OCI-LY7 (cell line): ENCODE results near the gene MGA. TPM values are rescaled to one million over a fixed set of nuclear protein-coding genes. Genes with fewer than 3 reads are reported as not detected.

ENCODE experiments used
- BruUV-seq: library from RNA; stranded (reverse); fragments of 400-500 nt; replicated peaks from 2 replicates; lab custom pipeline; 2021; lab: Mats Ljungman, UMichigan
- CTCF ChIA-PET: fragments of 300-600 bp; sonication (Branson Sonifier 250); formaldehyde crosslinking; loops from one replicate; lab custom pipeline; 2022; ENCODE audit warnings: antibody characterized with exemption; ENCODE audit not compliant: unreplicated experiment; lab: Charles Lee
- POLR2A ChIA-PET: fragments of 300-600 bp; sonication (Branson Sonifier 250); formaldehyde crosslinking; loops from one replicate; lab custom pipeline; 2022; ENCODE audit warnings: antibody characterized with exemption; lab: Charles Lee
- DNase-seq: peaks from one replicate; pipeline ENCODE4 v3.0.0-alpha.2; 2015; ENCODE audit warnings: low spot score
- H2AFZ ChIP-seq: fragments of 200-600 bp; sonication (generic), shearing (Covaris generic); 2 replicates; pipeline ENCODE4 v1.6.1; 2014; ENCODE audit warnings: mild to moderate bottlenecking, antibody characterized with exemption, low read length, moderate library complexity
- H3K27ac ChIP-seq: fragments of 200-600 bp; sonication (generic); 2 replicates; pipeline ENCODE4 v1.5.1; 2014; ENCODE audit warnings: mixed run types, low read depth, mild to moderate bottlenecking, moderate library complexity, low read length, inconsistent platforms; ENCODE audit not compliant: poor library complexity, severe bottlenecking
- H3K36me3 ChIP-seq: fragments of 200-600 bp; sonication (generic); 2 replicates; pipeline ENCODE4 v1.6.1; 2014; ENCODE audit warnings: mild to moderate bottlenecking, antibody characterized with exemption, low read length, moderate library complexity, mixed read lengths; ENCODE audit not compliant: insufficient read depth
- H3K4me1 ChIP-seq: fragments of 200-600 bp; sonication (generic); 2 replicates; pipeline ENCODE4 v1.5.1; 2014; ENCODE audit warnings: mild to moderate bottlenecking, low read length; ENCODE audit not compliant: insufficient read depth, poor library complexity, severe bottlenecking
- H3K4me2 ChIP-seq: fragments of 200-600 bp; sonication (generic); 2 replicates; pipeline ENCODE4 v1.6.1; 2014; ENCODE audit warnings: mild to moderate bottlenecking, low read length
- H3K4me3 ChIP-seq: fragments of 200-600 bp; sonication (generic); 2 replicates; pipeline ENCODE4 v1.5.1; 2014; ENCODE audit warnings: mild to moderate bottlenecking, low read depth, low read length; ENCODE audit not compliant: poor library complexity, severe bottlenecking
- H3K79me2 ChIP-seq: fragments of 200-600 bp; sonication (generic); 2 replicates; pipeline ENCODE4 v1.6.1; 2016; ENCODE audit warnings: low read depth, mild to moderate bottlenecking, low read length, moderate library complexity, mixed read lengths; ENCODE audit not compliant: insufficient read depth
- H3K9me2 ChIP-seq: fragments of 200-600 bp; sonication (generic); 2 replicates; pipeline ENCODE4 v1.6.1; 2016; ENCODE audit warnings: mild to moderate bottlenecking, low read length, mixed read lengths; ENCODE audit not compliant: insufficient read depth
- H3K9me3 ChIP-seq: fragments of 200-600 bp; sonication (generic); 2 replicates; pipeline ENCODE4 v1.6.1; 2014; ENCODE audit warnings: mild to moderate bottlenecking, mixed run types, low read length, mixed read lengths
- H4K20me1 ChIP-seq: fragments of 200-600 bp; sonication (generic); 2 replicates; pipeline ENCODE4 v1.6.1; 2014; ENCODE audit warnings: mild to moderate bottlenecking, antibody characterized with exemption, low read length, moderate library complexity, mixed read lengths; ENCODE audit not compliant: insufficient read depth
- EZH2phosphoT487 ChIP-seq: fragments of 200-600 bp; sonication (generic); IDR thresholded peaks from 2 replicates; pipeline ENCODE4 v1.6.1; 2018; ENCODE audit warnings: low read depth, borderline replicate concordance, mild to moderate bottlenecking, mixed run types, antibody characterized with exemption, low read length, moderate library complexity, mixed read lengths
- intact Hi-C: fragments of 100-400 bp; cut with micrococcal nuclease; formaldehyde crosslinking; loops from one replicate; pipeline ENCODE4 v1.10.0; 2022; ENCODE audit not compliant: unreplicated experiment
- total RNA-seq, 2 experiments: library from RNA; depleted of rRNA in 1 of 2; stranded (reverse); fragments of >200 nt in 1 of 2; shearing (Covaris generic) in 1 of 2; gene quantifications; 2 replicates each; pipeline ENCODE4 v1.2.3, GENCODE V29; 2014 to 2022
- TF ChIP-seq, protein P1 (sequence below): fragments of 200-600 bp; sonication (generic); conservative IDR thresholded peaks from 2 replicates; pipeline ENCODE4 v1.5.1; 2014; ENCODE audit warnings: mild to moderate bottlenecking, antibody characterized with exemption, low read length, moderate library complexity, mixed read lengths

MGA gene
- total RNA-seq, 2 experiments from 2014 or later: 48.8 to 59.1 TPM

DNA sequence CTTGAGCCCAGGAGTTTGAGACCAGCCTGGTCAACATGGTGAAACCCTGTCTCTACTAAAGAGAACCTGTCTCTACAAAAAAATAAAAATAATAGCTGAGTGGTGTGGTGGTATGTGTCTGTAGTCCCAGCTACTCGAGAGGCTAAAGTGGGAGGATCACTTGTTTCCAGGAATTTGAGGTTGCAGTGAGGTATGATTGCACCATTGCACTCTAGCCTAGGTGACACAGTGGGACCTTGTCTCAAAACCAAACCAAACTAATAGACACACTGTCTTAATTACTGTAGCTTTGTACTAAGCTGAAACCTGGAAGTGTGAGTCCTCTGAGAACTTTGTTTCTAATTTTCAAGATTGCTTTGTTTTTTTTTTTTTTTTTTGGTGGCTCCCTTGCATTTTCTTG is 30.4 kb downstream of the MGA start:
- Histone ChIP-seq H3K4me1 (peaks cover 43% of the 10 kb centered on the region), H2AFZ (no peak overlapping the region), H3K36me3 (no peaks in the 10 kb centered on the region; the same call in 1 of the 2 replicates), H3K27ac (no peak overlapping the region), H3K79me2 (peaks cover 98% of the 10 kb centered on the region), H4K20me1 (peaks cover 13% of the 10 kb centered on the region; the same call in 1 of the 2 replicates), H3K4me2 (0 out of 2 replicates have a peak overlapping the region, but pooled peaks have one; percentile 17), H3K9me3 (no peaks in the 10 kb centered on the region), H3K9me2 (no peaks in the 10 kb centered on the region), H3K4me3 (no peak overlapping the region)
- TF ChIP-seq, protein P1, sequence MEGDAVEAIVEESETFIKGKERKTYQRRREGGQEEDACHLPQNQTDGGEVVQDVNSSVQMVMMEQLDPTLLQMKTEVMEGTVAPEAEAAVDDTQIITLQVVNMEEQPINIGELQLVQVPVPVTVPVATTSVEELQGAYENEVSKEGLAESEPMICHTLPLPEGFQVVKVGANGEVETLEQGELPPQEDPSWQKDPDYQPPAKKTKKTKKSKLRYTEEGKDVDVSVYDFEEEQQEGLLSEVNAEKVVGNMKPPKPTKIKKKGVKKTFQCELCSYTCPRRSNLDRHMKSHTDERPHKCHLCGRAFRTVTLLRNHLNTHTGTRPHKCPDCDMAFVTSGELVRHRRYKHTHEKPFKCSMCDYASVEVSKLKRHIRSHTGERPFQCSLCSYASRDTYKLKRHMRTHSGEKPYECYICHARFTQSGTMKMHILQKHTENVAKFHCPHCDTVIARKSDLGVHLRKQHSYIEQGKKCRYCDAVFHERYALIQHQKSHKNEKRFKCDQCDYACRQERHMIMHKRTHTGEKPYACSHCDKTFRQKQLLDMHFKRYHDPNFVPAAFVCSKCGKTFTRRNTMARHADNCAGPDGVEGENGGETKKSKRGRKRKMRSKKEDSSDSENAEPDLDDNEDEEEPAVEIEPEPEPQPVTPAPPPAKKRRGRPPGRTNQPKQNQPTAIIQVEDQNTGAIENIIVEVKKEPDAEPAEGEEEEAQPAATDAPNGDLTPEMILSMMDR: no peak
- no peak for TF ChIP-seq EZH2phosphoT487
- DNase-seq: no peak
- ChIA-PET POLR2A (interaction anchor here (0.5 to 0.6 kb wide), 3 partner anchors 34 to 531 kb away, joined by 3 read pairs; no protein-coding TSS in a partner anchor), CTCF (no interaction called here)
- BruUV-seq: no TSS peak
- intact Hi-C loops: no loop called here

DNA sequence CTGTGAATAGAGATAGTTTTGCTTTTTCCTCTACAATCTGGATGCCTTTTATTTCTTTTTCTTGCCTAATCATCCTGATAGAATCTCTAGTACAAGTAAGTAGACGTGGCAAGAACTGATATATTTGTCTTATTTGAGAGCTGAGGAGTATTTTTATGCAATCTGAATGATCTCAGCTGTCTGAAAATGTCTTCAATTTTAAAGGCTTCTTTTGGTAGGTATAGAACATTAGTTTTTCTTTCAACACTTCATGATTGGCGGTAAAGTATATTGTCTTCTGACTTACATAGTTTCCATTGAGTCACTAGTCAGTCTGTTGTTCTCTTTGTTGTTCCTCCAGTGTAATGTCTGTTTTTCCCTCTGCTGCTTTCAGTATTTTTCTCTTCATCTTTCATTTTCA is 31.3 kb downstream of the MGA start:
- ChIA-PET CTCF (no interaction called here), POLR2A (interaction anchor here (0.7 kb wide), 1 partner anchor 162 kb away, joined by 3 read pairs; no protein-coding TSS in a partner anchor)
- Histone ChIP-seq H2AFZ (no peak overlapping the region), H3K9me2 (no peaks in the 10 kb centered on the region), H4K20me1 (peaks cover 15% of the 10 kb centered on the region; the same call in 1 of the 2 replicates), H3K4me1 (peaks cover 51% of the 10 kb centered on the region), H3K4me2 (peak overlapping the region; percentile 17; the same call in 1 of the 2 replicates), H3K36me3 (peaks cover 5% of the 10 kb centered on the region; the same call in 1 of the 2 replicates), H3K27ac (no peak overlapping the region), H3K79me2 (peaks cover 98% of the 10 kb centered on the region), H3K9me3 (no peaks in the 10 kb centered on the region), H3K4me3 (no peak overlapping the region)
- BruUV-seq: no TSS peak
- TF ChIP-seq, protein P1: no peak
- TF ChIP-seq EZH2phosphoT487: no peak
- intact Hi-C loops: no loop called here
- no peak for DNase-seq

DNA sequence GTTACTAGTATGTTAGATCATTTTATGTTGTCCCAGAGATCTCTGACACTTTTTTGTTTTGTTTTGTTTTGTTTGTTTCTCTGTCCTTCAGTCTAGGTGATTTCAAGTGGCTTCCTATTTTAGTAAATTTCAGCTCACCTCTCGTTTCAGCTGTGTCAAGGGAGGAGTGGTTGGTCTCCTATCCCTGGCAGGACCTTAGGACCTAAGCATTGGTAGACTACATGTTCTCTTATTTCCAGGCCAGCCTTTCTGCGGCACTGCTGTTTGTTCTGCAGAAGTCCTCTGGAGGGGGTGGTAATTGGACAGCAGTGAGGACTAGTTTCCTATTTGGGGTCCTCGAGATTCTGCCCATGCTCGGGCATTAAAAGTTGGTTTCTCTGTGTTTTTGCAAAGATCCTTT is 31.8 kb downstream of the MGA start:
- TF ChIP-seq, protein P1: no peak
- no peak for TF ChIP-seq EZH2phosphoT487
- no peaks in the 10 kb centered on the region for H3K9me3 ChIP-seq
- H3K9me2 ChIP-seq: no peaks in the 10 kb centered on the region
- intact Hi-C loops: no loop called here
- peaks cover 19% of the 10 kb centered on the region; the same call in 1 of the 2 replicates for H4K20me1 ChIP-seq
- peaks cover 11% of the 10 kb centered on the region for H3K36me3 ChIP-seq
- H3K4me3 ChIP-seq: no peak overlapping the region
- no peak overlapping the region for H2AFZ ChIP-seq
- BruUV-seq: no TSS peak
- H3K79me2 ChIP-seq: peaks cover 98% of the 10 kb centered on the region
- no peak overlapping the region for H3K27ac ChIP-seq
- POLR2A ChIA-PET: interaction anchor here (0.7 kb wide), 1 partner anchor 163 kb away, joined by 3 read pairs; no protein-coding TSS in a partner anchor
- no peak for DNase-seq
- peaks cover 55% of the 10 kb centered on the region for H3K4me1 ChIP-seq
- H3K4me2 ChIP-seq: no peak overlapping the region
- CTCF ChIA-PET: no interaction called here
